Measurements from ENCODE around the gene POTEC.
"Not testable (repeated sequence)": the region's sequence is repeated elsewhere in the genome, so short reads cannot be mapped to it uniquely, and the experiment has no call there.

Gene POTEC

DNA sequence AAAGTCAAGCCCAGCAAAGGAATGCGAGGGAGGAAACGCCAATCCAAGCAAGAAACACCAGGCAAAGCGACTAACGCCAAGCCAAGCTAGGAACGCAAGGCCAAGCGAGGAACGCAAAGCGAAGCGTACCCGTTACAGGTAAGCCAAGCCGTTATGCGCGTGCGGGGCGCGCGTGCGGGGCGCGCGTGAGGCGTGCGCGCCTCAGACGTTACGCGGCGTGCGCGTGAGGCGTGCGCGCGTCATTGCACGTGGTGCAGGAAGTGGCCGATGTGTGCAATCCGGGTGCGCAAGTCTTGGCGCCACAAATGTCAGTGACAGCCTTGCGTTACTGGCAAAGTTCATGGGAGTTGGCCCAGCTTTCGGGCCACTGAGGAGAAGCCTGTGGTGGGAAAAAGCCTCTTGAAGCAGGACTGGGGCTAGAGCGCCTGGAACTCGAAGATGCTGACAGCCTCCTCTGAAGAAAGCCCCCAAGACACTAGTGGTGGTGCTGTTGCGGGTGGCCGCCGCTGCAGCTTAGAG is at the start of gene POTEC:
Gene POTEC (minus strand): TSS at position 155 of the 519 bp plus-strand sequence. CDS start 454 bp downstream, outside the sequence.
- not testable (repeated sequence) for FAIRE-seq

DNA sequence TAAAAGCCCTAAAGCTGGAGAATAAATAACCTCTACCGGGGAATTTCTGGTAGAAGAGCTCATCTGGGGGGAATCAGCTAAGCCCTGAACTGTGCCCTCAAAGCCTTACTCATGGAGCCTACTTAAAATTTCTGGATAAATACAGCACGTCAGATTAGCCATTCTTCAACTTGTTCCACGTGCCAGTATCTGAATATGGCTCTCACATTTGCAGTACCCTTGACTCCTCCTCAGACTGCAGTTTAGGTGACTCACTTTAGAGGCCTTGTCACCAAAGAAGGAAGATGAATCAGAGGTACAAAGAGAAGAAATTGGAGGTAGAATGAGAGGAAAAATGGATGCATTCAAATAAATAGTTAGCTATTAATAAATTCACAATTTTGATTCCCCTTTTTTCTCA is 34.6 kb upstream of the POTEC start:
- no peak for FAIRE-seq

DNA sequence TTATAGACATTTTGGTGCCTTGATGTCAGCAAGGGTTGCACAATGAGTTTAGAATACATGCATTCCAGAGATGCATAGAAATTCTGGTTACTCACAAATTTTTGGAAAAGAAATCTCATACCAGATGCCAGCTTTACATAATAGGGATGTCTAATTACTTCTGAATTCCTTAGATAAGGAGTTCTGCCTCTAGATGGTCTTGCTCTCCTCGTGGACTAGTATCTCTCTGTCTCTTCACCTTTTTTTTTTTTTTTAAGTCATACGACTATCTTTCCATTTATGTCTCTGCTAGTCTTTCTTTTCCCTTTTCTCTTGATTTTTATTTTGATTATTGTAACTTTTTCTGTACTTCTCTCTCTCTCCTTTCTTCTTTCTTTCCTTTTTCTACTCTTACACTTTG is 16.1 kb upstream of the POTEC start:
- not testable (repeated sequence) for FAIRE-seq

DNA sequence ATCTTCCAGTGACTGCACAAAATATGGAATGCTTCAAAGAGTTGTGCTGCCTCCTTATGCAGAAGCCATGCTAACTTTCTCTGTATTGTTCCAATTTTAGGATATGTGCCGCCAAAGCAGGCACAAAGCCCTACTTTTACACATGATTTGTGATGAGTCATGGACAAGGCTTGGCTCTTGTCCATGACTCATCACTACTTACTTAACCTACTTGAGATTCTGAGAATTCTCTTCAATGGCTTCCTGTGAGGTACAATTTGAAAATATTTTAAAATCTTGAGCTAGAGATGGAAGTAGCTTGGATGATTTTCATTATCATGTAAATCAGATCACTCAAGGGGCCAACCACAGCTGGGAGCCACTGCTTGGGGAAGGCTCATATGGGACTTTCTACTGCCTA is 11.7 kb downstream of the POTEC start:
- FAIRE-seq = not testable (repeated sequence)

DNA sequence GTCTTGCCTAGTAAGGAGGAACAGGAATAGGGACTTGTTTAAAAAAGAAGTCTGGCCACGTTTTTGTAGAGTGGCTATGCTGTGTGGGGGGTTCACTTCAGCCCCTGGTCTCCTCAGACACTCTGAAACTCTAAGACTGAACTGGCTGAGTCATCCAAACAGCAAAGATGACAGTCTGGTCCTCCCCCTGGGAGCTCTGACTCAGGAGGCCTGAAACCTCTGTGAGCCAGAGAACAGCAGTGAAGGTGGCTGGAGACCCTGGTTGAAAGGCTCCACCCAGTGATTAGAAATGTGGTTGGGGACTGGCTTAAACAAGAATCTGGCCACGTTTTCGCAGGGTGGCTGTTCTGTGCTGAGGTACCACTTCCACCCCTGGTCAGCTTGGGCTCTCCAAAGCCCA is 32.7 kb downstream of the POTEC start:
- FAIRE-seq = not testable (repeated sequence)

DNA sequence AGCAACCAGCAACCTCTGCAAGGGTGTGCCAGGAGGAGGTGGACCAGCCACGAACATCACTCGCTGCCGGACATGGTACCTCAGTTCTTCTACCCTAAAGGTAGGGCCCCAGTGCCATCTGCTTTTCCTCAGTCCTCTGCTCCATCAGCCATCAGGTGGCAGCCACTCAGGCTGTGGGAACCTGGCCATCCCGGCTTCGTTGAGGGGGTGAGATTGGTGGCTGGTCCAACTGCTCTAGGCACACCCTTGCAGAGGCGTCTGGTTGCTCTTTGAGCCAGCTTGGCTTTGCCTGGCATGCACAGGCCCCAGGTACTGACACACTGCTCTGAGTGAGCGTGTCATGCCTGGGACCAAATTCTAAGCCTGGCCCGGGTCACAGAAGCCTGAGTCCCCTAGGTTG is 39.7 kb downstream of the POTEC start:
- FAIRE-seq = not testable (repeated sequence)

DNA sequence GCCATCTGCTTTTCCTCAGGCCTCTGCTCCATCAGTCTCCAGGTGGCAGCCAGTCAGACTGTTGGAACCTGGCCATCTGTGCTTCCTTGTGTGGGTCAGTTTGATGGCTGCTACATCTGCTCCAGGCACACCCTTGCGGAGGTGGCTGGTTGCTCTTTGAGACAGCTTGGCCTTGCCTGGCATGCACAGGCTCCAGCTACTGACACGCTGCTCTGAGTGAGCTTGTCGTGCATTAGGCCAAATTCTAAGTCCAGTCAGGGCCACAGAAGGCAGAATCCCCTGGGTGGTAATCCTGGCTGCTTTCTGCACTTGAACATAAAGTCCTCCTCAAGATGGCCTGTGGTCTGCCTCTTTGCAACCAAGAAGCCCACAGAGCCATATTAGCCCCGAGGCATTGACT is 41.5 kb downstream of the POTEC start:
- not testable (repeated sequence) for FAIRE-seq

DNA sequence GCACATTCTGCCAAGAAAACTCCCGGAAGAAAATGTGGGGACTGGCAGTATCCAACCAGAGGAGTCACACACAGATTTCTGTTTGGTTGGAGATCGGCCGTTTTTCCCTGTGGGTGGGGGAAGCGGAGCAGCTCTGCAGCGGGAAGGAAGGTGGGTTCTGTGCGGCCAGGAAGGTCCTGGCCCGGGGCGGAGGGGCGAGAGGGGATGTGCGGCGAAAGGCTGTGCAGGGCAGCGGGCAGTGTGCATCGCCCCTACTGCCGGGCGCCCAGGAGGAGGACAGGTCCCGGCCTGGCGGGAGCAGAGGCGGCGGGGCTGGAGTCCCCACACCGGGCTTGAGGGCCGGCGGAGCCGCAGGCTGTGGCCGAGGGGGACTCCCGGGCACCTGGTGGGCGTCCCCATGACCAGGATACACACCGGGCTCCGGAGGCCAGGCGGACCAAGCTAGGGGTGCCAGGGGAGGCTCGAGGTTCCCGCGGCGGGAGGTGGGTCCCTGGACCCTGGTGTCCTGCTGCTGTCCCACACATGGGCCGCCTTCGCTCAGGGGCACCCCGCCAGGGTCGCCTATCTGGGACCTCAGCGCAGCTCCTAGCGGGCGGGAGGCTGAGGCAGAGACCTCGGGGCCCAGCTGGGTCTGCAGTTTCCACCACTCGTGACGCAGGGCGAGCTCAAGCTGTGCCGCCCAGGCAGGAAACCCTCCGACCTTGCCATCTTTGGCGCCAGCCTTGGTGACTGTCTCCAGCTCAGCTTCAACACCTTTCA is 54.0 kb downstream of the POTEC start:
- FAIRE-seq = not testable (repeated sequence)

DNA sequence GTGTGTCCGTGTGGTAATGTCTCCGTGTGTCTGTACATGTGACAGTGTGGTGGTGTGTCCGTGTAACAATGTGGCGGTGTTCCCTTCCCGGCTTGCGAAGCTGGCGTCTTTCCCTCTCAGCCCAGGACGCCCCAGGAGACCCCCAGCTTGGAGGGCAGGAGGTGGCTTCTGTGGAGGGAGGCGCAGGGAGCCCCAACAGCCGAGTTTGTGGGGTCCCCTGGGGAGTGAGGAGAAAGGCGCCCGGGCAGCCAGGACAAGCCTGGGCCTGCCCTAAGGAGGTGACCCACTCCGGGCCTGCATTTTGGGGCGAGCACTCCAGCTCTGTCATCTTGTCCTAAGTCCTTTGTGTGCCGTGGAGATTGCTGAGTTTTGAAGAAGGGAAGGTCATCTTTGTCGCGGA is 54.6 kb downstream of the POTEC start:
- not testable (repeated sequence) for FAIRE-seq

DNA sequence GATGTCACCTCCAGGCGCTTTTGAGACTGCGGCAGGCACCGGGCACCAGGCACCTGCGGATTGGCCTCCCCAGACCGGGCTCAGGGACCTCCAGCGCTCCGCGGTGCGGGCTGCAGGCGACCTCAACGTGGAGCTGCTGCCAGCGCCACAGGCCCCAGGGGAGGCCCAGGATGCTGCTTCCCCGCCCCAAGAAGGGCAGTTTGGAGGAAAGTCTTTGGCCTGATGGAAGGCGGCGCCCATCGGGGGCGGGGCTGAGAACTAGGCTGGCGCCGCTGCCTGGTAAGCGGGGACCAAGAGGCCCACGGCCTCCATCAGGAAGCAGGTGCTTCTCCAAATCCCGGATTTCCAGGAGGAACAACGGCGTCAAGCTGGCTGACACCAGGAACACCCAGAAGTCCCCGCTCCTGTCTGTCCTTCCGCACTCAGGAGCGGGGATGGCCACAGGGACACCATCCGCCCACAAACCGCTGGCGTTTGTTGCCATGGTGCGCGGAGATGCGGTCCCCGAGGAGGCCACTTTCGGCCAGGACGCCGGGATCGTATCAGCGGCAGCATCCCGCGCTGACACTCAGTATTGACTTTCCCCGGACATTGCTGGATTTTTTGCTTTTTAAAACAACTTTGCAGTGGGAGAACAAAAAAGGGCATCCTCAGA is 56.3 kb downstream of the POTEC start:
- not testable (repeated sequence) for FAIRE-seq

DNA sequence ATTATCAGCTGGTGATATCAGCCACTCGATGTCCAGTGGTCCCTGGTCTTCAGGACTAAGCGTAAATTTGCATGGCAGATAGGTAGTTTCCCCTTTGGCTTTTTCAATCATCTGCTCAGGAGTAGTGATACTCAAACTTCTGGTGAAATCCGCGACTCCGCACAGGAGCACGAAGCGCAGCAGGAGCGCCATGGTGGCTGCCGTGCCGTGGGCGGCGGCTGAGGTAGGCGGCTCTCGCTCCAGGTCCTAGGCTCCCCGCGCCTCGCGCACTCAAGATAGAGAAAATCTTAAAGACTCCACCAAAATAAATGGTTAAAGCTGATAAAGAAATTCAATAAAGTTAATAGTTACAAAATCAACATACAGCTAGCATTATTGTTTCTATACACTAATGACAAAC is 64.3 kb downstream of the POTEC start:
- FAIRE-seq = not testable (repeated sequence)

DNA sequence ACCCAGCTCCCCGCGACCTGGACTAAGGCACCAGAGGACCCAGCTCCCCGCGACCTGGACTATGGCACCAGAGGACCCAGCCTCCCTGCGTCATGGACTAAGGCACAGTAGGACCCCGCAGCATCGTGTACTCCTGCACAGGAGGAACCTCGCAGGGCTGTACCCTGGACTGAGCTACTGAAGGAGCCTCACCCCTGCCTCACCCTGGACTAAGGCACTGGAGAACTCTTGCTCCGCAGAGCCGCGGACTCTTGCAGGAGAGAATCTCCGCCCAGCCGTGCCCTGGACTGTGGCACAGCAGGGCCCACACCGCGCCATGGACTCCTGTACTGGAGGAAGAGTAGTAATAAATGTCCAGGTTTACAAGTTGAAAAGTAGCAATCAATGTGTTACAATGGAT is 67.9 kb downstream of the POTEC start:
- FAIRE-seq = not testable (repeated sequence)

DNA sequence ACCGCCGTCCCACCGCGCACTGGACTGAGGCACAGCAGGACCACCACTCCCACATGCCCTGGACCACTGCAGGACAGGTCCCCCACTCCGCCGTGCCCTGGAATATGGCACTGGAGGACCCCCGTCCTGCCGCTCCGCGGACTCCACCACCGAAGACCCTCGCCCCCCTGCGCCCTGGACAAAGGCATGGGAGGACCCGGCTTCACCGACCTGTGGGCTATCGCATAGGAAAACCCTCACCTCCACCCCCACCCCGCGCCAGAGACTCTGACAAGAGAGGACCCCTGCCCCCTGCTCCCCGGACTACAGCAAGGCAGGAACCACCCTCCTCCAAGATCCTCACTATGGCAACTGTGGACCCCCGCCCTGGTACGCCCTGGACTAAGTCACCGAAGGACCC is 68.6 kb downstream of the POTEC start:
- FAIRE-seq = not testable (repeated sequence)

DNA sequence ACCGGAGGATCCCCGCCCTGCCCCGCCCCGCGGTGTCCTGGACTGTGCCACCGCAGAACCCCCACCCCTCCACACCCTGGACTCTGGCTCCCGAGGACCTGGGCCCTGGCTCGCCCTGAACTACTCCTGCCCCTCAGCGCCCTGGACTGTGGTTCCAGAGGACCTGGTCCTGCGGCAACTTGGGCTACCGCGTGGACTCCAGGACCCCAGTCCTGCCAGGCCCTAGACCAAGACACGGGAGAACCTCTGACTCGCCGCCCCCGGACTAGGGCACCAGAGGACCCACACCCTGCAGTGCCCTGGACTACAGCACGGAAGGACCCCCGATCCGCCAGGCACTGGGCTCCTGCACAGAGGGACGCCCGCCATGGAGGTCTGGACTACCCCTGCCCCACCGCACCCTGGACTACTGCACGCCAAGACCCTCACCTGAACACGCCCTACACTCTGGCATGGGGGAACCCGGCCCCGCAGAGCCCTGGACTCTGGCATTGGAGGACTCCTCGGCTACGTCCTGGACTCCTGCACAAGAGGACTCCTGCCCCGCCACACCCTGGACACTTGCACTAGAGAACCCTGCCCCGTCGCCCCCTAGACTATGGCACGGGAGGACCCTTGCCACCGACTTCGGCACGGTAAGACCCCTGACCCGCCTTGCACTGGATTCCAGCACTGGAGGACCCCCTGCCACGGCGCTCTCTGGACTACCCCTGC is 69.2 kb downstream of the POTEC start:
- FAIRE-seq = not testable (repeated sequence)

DNA sequence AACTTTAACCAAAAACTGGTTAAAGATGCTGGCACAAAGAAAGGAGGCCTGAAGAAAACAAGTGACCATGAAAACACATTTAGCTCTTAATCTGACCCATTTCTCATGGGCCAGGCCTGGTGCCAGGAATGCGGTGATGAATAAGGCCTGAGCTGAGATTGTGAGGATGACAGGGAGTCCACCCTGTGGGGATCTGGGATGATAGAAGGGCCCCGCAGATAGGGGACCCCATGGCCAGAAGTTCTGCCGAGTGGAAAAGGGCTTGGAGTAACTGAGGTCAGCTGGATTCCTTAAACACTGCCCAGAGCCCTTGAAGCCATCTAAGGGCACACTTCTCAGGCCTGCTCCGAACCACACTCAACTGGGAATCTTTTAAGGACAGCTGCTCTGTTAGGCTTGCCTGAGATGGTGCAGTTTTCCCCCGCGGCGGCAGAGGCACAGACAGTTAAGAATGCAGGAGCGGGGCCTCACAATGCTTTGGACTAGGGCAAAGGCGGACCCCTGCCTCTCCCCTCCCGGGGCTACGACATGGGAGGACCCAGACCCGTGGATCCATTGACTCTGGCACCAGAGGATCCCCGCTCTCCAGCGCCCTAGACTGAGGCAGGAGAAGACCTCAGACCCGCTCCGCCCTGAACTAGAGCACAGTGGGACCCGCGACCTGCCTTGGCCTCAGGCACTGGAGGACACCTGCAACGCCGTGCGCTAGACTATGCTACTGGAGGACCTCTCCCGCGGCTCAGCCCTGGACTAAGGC is 70.0 kb downstream of the POTEC start:
- not testable (repeated sequence) for FAIRE-seq

DNA sequence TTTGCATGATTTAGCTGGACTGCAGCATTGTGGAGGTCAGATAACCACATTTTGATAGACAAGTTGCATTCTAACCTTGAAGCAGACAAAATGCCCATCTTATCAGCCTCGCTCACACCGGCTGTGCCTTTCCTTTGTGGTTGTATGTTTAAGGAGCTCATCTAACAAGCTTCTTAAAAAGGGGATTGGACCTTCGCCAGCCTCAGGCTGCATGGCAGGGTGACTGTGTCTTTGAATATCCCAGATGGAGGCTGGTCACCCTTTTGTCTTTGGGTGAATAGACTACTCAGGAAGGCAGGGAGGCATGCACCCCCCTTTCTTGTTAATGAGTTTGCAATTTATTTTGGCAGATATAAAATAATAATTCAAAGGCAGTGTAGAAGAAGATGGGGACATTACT is 72.1 kb downstream of the POTEC start:
- not testable (repeated sequence) for FAIRE-seq

DNA sequence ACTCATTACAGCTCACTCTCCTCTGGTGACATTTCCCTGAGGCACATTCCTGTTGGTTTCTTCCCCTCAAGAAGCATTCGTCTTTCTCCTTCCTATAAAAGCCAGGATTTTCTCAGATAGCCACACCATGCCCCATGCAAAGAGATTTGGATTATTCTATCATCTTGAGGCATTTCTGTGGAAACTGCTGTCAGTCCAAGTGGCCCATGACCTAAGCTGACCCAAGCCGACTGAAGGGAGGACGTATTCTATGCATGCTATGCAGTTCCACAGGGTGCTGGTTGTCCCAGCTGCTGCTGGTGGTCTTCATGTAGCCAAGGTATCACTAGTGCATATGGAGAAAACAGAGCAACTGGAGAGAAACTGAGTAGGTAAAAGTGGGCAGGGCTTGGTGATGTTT is 73.0 kb downstream of the POTEC start:
- not testable (repeated sequence) for FAIRE-seq

DNA sequence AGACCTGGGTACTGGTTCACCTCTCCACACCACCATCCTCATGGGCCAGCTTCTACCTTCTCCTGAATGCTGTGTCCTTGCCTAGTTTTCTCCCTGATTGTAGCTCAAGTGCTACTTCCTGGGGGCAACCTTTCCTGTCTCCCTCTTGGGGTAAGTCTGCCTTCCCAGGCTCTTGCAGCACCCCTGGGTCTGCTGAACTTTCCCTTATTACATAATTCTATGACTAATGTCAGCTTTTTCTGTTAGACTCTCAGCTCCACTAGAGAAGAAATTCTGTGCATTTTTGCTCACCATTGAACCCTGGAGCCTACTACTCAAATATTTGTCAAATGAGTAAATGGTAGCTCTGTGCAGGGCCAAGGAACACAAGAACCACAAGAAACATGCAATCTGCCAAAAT is 73.4 kb downstream of the POTEC start:
- FAIRE-seq = not testable (repeated sequence)

DNA sequence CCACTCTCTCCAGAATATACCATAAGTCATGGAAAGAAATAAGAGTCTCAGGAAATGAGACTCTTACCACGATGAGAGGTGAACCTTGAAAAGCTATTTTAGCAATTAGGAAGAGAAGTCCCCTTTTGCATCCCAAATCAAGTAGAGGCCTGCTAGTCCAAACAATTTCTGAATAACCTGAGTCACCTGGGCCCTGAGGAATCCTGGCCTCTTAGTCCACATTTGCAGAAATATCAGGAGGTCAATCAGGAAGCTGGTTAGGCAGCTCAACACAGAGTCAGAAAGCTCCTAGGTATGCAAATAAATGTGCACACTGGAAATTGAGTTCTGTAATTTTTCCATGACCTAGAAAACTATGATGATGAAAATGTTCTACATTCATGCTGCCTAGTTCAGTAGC is 77.4 kb downstream of the POTEC start:
- not testable (repeated sequence) for FAIRE-seq

All from TTC549 (cell line).